GM12878 (cell line): ENCODE data around the gene SF3A1. TPM values are rescaled to one million over a fixed set of nuclear protein-coding genes. Genes with fewer than 3 reads are reported as not detected.

Experiments used
- CBFB ChIP-seq: IDR thresholded peaks from 2 replicates; pipeline ENCODE4 v1.6.1; 2016; ENCODE audit warnings: antibody characterized with exemption, low read depth
- CEBPB ChIP-seq, 2 experiments: fragments of 150-350 bp in 1 of 2; IDR thresholded peaks; 2 replicates each; pipeline ENCODE4 v1.6.1; 2012 to 2014; ENCODE audit warnings: low read depth in 2 of 2, low read length in 2 of 2, borderline replicate concordance in 1 of 2, inconsistent platforms in 1 of 2
- CEBPZ ChIP-seq: fragments of 150-350 bp; IDR thresholded peaks from 2 replicates; pipeline ENCODE4 v1.6.1; 2016; ENCODE audit warnings: low read depth, low read length
- CHD1 ChIP-seq: IDR thresholded peaks from 2 replicates; pipeline ENCODE4 v1.6.1; 2012; ENCODE audit warnings: low read depth, low read length, improper control_type of control experiment
- HCFC1 ChIP-seq: fragments of 150-350 bp; IDR thresholded peaks from 2 replicates; pipeline ENCODE4 v1.6.1; 2014; ENCODE audit warnings: low read length
- KLF5 ChIP-seq: fragments of 450-650 bp; IDR thresholded peaks from 2 replicates; pipeline ENCODE4 v1.6.1; 2014; ENCODE audit warnings: mild to moderate bottlenecking; ENCODE audit not compliant: partially characterized antibody
- POLR2AphosphoS5 ChIP-seq: IDR thresholded peaks from 2 replicates; pipeline ENCODE4 v1.6.1; 2011; ENCODE audit warnings: mild to moderate bottlenecking, low read length, inconsistent platforms
- RAD21 ChIP-seq: IDR thresholded peaks from 2 replicates; pipeline ENCODE4 v1.6.1; 2011; ENCODE audit warnings: mild to moderate bottlenecking, low read depth, low read length, moderate library complexity; ENCODE audit not compliant: insufficient read depth
- RUNX3 ChIP-seq: IDR thresholded peaks from 2 replicates; pipeline ENCODE4 v1.6.1; 2012; ENCODE audit warnings: low read length, inconsistent platforms
- SMARCA5 ChIP-seq: fragments of 450-650 bp; IDR thresholded peaks from 2 replicates; pipeline ENCODE4 v1.6.1; 2017; ENCODE audit warnings: mild to moderate bottlenecking
- ZNF24 ChIP-seq: fragments of 450-650 bp; IDR thresholded peaks from 2 replicates; pipeline ENCODE4 v1.6.1; 2017; ENCODE audit warnings: antibody characterized with exemption, mild to moderate bottlenecking
- ZNF687 ChIP-seq: fragments of 450-650 bp; IDR thresholded peaks from 2 replicates; pipeline ENCODE4 v1.6.1; 2017; ENCODE audit warnings: mild to moderate bottlenecking, moderate library complexity
- polyA plus RNA-seq, 11 experiments: library from polyadenylated mRNA; depleted of rRNA in 4 of 11; unstranded in 6 of 11; stranded (reverse) in 5 of 11; fragments of >200 nt; fragmentation: Nextera tagmentation in 4 of 11; fragmentation: Illumina TruSeq in 1 of 11; extraction: Ambion mirVana in 4 of 11; extraction: Trizol in 1 of 11; gene quantifications; 1 replicate in 1 of 11; 2 replicates in 10 of 11; pipeline versions ENCODE4 v1.2.1 to v1.2.3, GENCODE V29; 2011 to 2016; ENCODE audit warnings: inconsistent platforms in 2 of 11, missing spikeins in 2 of 11, low read depth in 1 of 11
- total RNA-seq, 4 experiments: library from RNA; depleted of rRNA in 3 of 4; stranded (reverse); fragments of >200 nt in 3 of 4; fragmentation: Illumina TruSeq in 1 of 4; extraction: Trizol in 1 of 4; gene quantifications; 2 replicates each; pipeline versions ENCODE4 v1.2.1 to v1.2.3, GENCODE V29; 2013 to 2021

SF3A1 gene
- total and polyA plus RNA-seq, 10 of the 15 experiments (the other 5 are each of a cell fraction or from before 2014, with no cell fraction given): 10.4 to 239 (median 46.0) TPM

GRCh38 chr22:30305906-30306626, 50.6 kb downstream of the SF3A1 start (continued):
- no peak for TF ChIP-seq CEBPZ
- TF ChIP-seq ZNF24: no peak
- no peak for TF ChIP-seq KLF5
- 0 out of 2 replicates have a peak, but pooled peaks have one; percentile 49 for TF ChIP-seq ZNF687
- TF ChIP-seq POLR2AphosphoS5: 0 out of 2 replicates have a peak, but pooled peaks have one; percentile 7
- no peak for TF ChIP-seq HCFC1
- TF ChIP-seq RUNX3: peak; percentile 83
- TF ChIP-seq CEBPB (IDR thresholded peaks at IDR 0.05; ENCODE audit: borderline replicate concordance in 1 of 2, low read depth in 2 of 2, low read length in 2 of 2): no peak
- TF ChIP-seq CBFB: no peak
- peak; percentile 83 for TF ChIP-seq SMARCA5
- no peak for TF ChIP-seq RAD21
- TF ChIP-seq CHD1: no peak
